Naive thymus-derived CD8-positive, alpha-beta T cell (primary cell): ENCODE data around the gene TAB3. TPM values are rescaled to one million over a fixed set of nuclear protein-coding genes. Genes with fewer than 3 reads are reported as not detected.

ENCODE experiments used
- ATAC-seq, 2 donors: fragments of 150-1000 bp; cut with Tn5 transposase in 1 of 2; sonication (Bioruptor Pico), chemical (Tn5 transposase) in 1 of 2; 1 replicate in 1 of 2; 2 replicates in 1 of 2; pipeline ENCODE4 v1.10.0; 2021; ENCODE audit warnings: mild to moderate bottlenecking in 2 of 2, moderate library complexity in 2 of 2
- POLR2A ChIA-PET: fragments of 350-600 bp; sonication (Branson Sonifier 250); formaldehyde crosslinking; loops from one replicate; lab custom pipeline; 2021; ENCODE audit warnings: antibody characterized with exemption; lab: Charles Lee
- DNase-seq, 10 donors: peaks; one replicate each; pipeline versions ENCODE4 v3.0.0 to v3.0.0-alpha.2; 2020 to 2022
- H3K27ac Mint-ChIP-seq, 10 donors: one replicate each; pipeline ENCODE4 v1.8.0; 2020 to 2022; ENCODE audit warnings: mild to moderate bottlenecking in 10 of 10, mixed read lengths in 10 of 10, moderate library complexity in 4 of 10, inconsistent platforms in 1 of 10
- H3K27me3 Mint-ChIP-seq, 5 donors: one replicate each; pipeline ENCODE4 v1.8.0; 2021 to 2022; ENCODE audit warnings: mixed read lengths in 5 of 5
- H3K36me3 Mint-ChIP-seq, 3 donors: one replicate each; pipeline ENCODE4 v1.8.0; 2020 to 2022; ENCODE audit warnings: mixed read lengths in 3 of 3, mild to moderate bottlenecking in 2 of 3, inconsistent platforms in 1 of 3
- H3K4me1 Mint-ChIP-seq, 4 donors: one replicate each; pipeline ENCODE4 v1.8.0; 2021 to 2022; ENCODE audit warnings: mixed read lengths in 4 of 4
- H3K4me3 Mint-ChIP-seq, 10 donors: one replicate each; pipeline ENCODE4 v1.8.0; 2020 to 2022; ENCODE audit warnings: mild to moderate bottlenecking in 10 of 10, mixed read lengths in 10 of 10, moderate library complexity in 6 of 10, inconsistent platforms in 1 of 10
- H3K9me3 Mint-ChIP-seq, 9 donors: one replicate each; pipeline ENCODE4 v1.8.0; 2020 to 2022; ENCODE audit warnings: mixed read lengths in 9 of 9, mild to moderate bottlenecking in 3 of 9, inconsistent platforms in 1 of 9, moderate library complexity in 1 of 9
- polyA plus RNA-seq, 3 donors: library from polyadenylated mRNA; unstranded; fragments of 300-500 nt; fragmentation: Illumina TruSeq; gene quantifications; one replicate each; pipeline ENCODE4 v1.2.3, GENCODE V29; 2021
- total RNA-seq, 8 experiments: library from RNA in 2 of 8; stranded (reverse) in 2 of 8; gene quantifications; one replicate each; pipeline ENCODE4 v1.2.3 and lab custom pipeline; 2021 to 2026

The TAB3 gene
- total and polyA plus RNA-seq, 5 experiments from 2014 or later, result 5.5 to 25.0 (median 6.0) TPM

GRCh38 chrX:30831082-30831481 lies 58.0 kb downstream of the TAB3 start:
- ATAC-seq (peak; percentile 53 to 70), DNase-seq (peak in 2 of 10 donors; percentile 24 to 30)
- Mint-ChIP-seq H3K4me3 (peak overlapping the region; percentile 64 to 84 (median 78)), H3K27me3 (no peaks in the 10 kb centered on the region), H3K4me1 (peaks cover 3 to 26% (median 17%) of the 10 kb centered on the region in 4 donors), H3K9me3 (no peaks in the 10 kb centered on the region), H3K36me3 (peaks cover 0 to 16% (median 4%) of the 10 kb centered on the region in 3 donors), H3K27ac (peak overlapping the region; percentile 72 to 95 (median 91))
- POLR2A ChIA-PET, result no interaction called here

DNA sequence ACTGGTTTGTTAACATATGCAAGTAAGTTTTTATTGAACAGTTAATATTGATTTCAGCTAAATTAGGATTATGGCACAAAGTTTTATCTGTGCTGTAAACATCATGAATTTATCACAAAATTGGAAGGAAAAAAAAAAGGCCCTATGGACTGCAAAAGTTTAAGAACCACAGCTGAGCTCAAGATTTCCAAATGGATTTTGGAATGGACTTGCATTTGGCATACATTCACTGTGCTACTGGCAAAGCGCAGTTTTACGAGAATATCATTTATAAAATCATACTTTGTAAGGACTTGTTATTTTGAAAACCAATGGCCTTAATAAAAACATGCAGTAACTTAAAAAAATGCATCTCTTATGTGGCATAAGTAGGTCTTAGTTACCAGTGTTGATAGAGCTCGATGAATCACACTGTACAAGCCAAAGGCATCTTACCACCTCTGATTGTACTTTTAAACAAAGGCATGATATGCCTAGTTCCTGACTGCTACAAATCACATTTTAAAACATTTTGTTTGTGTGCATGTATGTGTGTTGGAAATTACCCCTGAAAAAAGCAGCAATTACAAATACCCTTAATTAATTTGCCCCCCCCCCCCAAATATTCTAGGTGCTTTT lies 58.6 kb downstream of the TAB3 start:
- Mint-ChIP-seq H3K4me1 (peaks cover 3 to 33% (median 23%) of the 10 kb centered on the region in 4 donors), H3K27me3 (no peaks in the 10 kb centered on the region), H3K36me3 (peaks cover 0 to 13% (median 4%) of the 10 kb centered on the region in 3 donors), H3K9me3 (no peaks in the 10 kb centered on the region), H3K27ac (peak overlapping the region in 4 of 10 donors; percentile 82 to 95 (median 94)), H3K4me3 (peak overlapping the region in 4 of 10 donors; percentile 78 to 84 (median 81))
- ATAC-seq, result no peak
- POLR2A ChIA-PET, result no interaction called here
- no peak for DNase-seq

DNA sequence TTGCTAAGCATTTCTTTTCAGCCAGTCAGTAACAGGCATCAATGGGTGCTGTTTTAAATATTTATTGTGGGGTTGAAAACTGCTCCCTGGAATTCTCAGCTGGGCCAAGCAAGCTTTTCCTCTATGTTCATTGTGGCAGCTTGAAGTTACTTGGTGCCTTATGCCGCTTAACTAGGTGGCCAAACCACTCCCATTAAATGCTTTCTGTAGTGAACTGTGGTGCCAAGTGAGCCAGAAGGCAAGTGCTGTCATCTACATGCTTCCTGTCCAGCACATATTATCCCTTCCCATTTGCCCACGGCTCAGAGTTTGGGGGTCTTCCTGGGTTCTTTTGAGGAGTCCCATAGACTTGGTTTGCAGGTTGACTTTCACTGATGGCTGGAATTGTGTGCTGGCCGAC lies 64.8 kb downstream of the TAB3 start:
- no peak for ATAC-seq
- peaks cover 0 to under 1% (median 0%) of the 10 kb centered on the region in 3 donors for H3K36me3 Mint-ChIP-seq
- no peak overlapping the region for H3K27ac Mint-ChIP-seq
- H3K9me3 Mint-ChIP-seq, result no peaks in the 10 kb centered on the region
- peaks cover 0 to 2% (median 0%) of the 10 kb centered on the region in 5 donors for H3K27me3 Mint-ChIP-seq
- POLR2A ChIA-PET, result no interaction called here
- peak overlapping the region in 1 of 10 donors; percentile 22 for H3K4me3 Mint-ChIP-seq
- H3K4me1 Mint-ChIP-seq, result peaks cover 4 to 28% (median 23%) of the 10 kb centered on the region in 4 donors
- DNase-seq, result no peak

- no peaks in the 10 kb centered on the region for H3K9me3 Mint-ChIP-seq
- H3K36me3 Mint-ChIP-seq, result no peaks in the 10 kb centered on the region
- DNase-seq, result no peak
- peak overlapping the region in 1 of 10 donors; percentile 33 for H3K27ac Mint-ChIP-seq
- peaks cover 0 to 2% (median 0%) of the 10 kb centered on the region in 5 donors for H3K27me3 Mint-ChIP-seq
- H3K4me3 Mint-ChIP-seq, result no peak overlapping the region
- POLR2A ChIA-PET, result no interaction called here
- H3K4me1 Mint-ChIP-seq, result peaks cover 4 to 31% (median 23%) of the 10 kb centered on the region in 4 donors
- no peak for ATAC-seq
Measured at GRCh38 chrX:30822764-30823163, 66.3 kb downstream of the TAB3 start.

DNA sequence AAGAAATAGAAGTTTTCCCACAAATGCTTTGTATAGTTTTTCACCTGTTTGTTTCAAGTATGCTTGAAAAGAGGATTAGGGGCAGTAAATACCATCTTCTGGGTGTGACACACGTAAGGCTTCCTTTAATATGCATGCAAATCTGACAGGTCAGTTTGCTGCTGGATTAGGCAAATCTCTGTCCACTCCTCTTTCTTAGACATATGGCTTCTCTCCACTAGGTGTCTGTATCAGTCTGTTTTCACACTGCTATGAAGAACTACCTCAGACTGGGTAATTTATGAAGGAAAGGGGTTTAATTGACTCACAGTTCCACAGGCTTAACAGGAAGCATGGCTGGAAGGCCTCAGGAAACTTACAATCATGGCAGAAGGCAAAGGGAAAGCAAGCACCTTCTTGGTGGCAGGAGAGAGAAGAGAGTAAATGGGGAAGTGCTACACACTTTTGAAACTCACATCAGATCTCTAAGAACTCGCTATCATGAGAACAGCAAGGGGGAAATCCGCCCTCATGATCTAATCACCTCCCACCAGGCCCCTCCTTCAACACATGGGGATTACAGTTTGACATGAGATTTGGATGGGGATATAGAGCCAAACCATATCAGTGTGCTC lies 66.9 kb downstream of the TAB3 start:
- Mint-ChIP-seq H3K27ac (peak overlapping the region in 1 of 10 donors; percentile 25), H3K36me3 (no peaks in the 10 kb centered on the region)

GRCh38 chrX:30821116-30821515 lies 67.9 kb downstream of the TAB3 start:
- Mint-ChIP-seq H3K9me3 (no peaks in the 10 kb centered on the region), H3K27ac (no peak overlapping the region), H3K36me3 (no peaks in the 10 kb centered on the region), H3K4me3 (no peak overlapping the region), H3K27me3 (peaks cover 0 to 2% (median 0%) of the 10 kb centered on the region in 5 donors), H3K4me1 (peaks cover 4 to 28% (median 18%) of the 10 kb centered on the region in 4 donors)
- no peak for DNase-seq
- ATAC-seq, result no peak
- POLR2A ChIA-PET, result no interaction called here

More for the DNA sequence above, 66.9 kb downstream of the TAB3 start:
- no peak overlapping the region for H3K4me3 Mint-ChIP-seq
- POLR2A ChIA-PET, result no interaction called here
- peaks cover 4 to 31% (median 23%) of the 10 kb centered on the region in 4 donors for H3K4me1 Mint-ChIP-seq
- ATAC-seq (no peak), DNase-seq (peak in 1 of 10 donors; percentile 1)
- H3K27me3 Mint-ChIP-seq, result peaks cover 0 to 2% (median 0%) of the 10 kb centered on the region in 5 donors
- no peaks in the 10 kb centered on the region for H3K9me3 Mint-ChIP-seq

GRCh38 chrX:30819080-30819479 lies 70.0 kb downstream of the TAB3 start:
- Mint-ChIP-seq H3K27ac (no peak overlapping the region), H3K4me1 (peaks cover 0 to 13% (median 2%) of the 10 kb centered on the region in 4 donors), H3K27me3 (peaks cover 0 to 2% (median 0%) of the 10 kb centered on the region in 5 donors), H3K9me3 (no peaks in the 10 kb centered on the region), H3K4me3 (no peak overlapping the region), H3K36me3 (no peaks in the 10 kb centered on the region)
- DNase-seq (no peak), ATAC-seq (no peak)
- POLR2A ChIA-PET, result no interaction called here

DNA sequence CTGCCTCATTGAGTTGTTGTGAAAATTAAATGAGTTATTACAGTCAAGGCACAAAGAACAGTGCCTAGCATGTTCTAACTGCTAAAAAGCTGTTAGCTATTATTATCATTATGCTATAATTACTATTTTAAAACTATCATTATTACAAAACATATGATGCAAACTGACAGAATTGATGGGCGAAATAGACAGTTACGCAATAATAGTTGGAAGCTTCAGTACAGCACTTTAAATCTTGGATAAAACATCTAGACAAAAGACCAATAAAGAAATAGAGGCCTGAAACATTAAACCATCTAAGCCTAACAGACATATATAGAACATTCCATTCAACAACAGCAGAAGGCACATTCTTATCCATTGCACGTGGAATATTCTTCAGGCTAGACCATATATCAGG lies 73.0 kb downstream of the TAB3 start:
- ATAC-seq, result no peak
- POLR2A ChIA-PET, result no interaction called here
- DNase-seq, result no peak
- no peaks in the 10 kb centered on the region for H3K9me3 Mint-ChIP-seq
- peaks cover 0 to 13% (median 0%) of the 10 kb centered on the region in 4 donors for H3K4me1 Mint-ChIP-seq
- no peaks in the 10 kb centered on the region for H3K36me3 Mint-ChIP-seq
- no peak overlapping the region for H3K27ac Mint-ChIP-seq
- H3K27me3 Mint-ChIP-seq, result peaks cover 0 to 2% (median 0%) of the 10 kb centered on the region in 5 donors
- no peak overlapping the region for H3K4me3 Mint-ChIP-seq

DNA sequence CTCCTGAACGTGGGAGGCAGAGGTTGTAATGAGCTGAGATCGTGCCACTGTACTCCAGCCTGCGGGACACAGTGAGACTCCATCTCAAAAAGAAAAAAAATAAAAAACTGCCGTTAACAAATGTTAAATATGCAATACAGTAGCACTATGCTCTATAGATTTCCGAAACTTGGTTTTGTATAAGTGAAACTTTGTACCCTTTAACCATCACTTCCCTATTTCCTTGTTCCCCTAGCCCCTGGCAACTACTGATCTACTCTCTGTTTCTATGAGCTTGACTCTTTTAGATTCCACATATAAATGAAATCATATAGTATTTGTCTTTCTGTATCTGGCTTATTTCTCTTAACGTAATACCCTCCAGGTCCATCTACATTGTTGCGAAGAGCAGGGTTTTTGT lies 74.1 kb downstream of the TAB3 start:
- Mint-ChIP-seq H3K9me3 (no peaks in the 10 kb centered on the region), H3K36me3 (no peaks in the 10 kb centered on the region), H3K27me3 (no peaks in the 10 kb centered on the region), H3K4me1 (peaks cover 0 to 13% (median 0%) of the 10 kb centered on the region in 4 donors), H3K4me3 (no peak overlapping the region), H3K27ac (no peak overlapping the region)
- POLR2A ChIA-PET, result no interaction called here
- DNase-seq, result no peak
- ATAC-seq, result no peak

- ATAC-seq, result no peak
- Mint-ChIP-seq H3K4me3 (no peak overlapping the region), H3K36me3 (no peaks in the 10 kb centered on the region), H3K9me3 (no peaks in the 10 kb centered on the region), H3K27me3 (no peaks in the 10 kb centered on the region), H3K4me1 (peaks cover 0 to 7% (median 0%) of the 10 kb centered on the region in 4 donors), H3K27ac (no peak overlapping the region)
- DNase-seq, result no peak
- POLR2A ChIA-PET, result interaction anchor here (0.7 kb wide), 1 partner anchor 67 kb away, joined by 3 read pairs; no protein-coding TSS in a partner anchor
Measured at GRCh38 chrX:30812326-30812725, 76.7 kb downstream of the TAB3 start.

DNA sequence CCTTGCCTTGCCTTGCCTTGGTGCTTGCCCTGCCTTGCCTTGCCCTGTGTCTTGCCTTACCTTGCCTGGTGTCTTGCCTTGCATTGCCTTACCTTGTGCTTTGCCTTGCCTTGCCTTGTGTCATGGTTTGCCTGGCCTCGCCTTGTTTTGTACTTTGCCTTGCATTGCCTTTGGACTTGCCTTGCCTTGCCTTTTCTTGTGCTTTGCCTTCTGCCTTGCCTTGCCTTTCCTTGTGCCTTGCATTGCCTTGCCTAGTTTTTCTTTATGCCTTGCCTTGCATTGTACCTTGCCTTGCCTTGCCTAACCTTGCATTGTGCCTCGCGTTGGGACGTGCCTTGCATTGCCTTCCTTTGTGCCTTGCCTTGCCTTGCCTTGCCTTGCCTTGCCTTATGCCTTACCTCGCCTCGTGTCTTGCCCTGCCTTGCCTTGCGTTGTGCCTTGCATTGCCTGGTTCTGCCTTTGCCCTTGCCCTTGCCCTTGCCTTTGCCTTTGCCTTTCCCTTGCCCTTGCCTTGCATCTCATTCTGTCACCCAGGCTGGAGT lies 82.8 kb downstream of the TAB3 start:
- Mint-ChIP-seq H3K36me3 (no peaks in the 10 kb centered on the region), H3K27me3 (no peaks in the 10 kb centered on the region), H3K27ac (no peak overlapping the region), H3K4me1 (no peaks in the 10 kb centered on the region), H3K4me3 (peak overlapping the region in 1 of 10 donors; percentile 16), H3K9me3 (no peaks in the 10 kb centered on the region)
- no peak for ATAC-seq
- POLR2A ChIA-PET, result no interaction called here
- no peak for DNase-seq

- no peak overlapping the region for H3K27ac Mint-ChIP-seq
- H3K4me1 Mint-ChIP-seq, result no peaks in the 10 kb centered on the region
- no peaks in the 10 kb centered on the region for H3K27me3 Mint-ChIP-seq
- DNase-seq, result no peak
- no peak for ATAC-seq
- POLR2A ChIA-PET, result no interaction called here
- H3K4me3 Mint-ChIP-seq, result no peak overlapping the region
- H3K9me3 Mint-ChIP-seq, result no peaks in the 10 kb centered on the region
- no peaks in the 10 kb centered on the region for H3K36me3 Mint-ChIP-seq
Measured at GRCh38 chrX:30804462-30804861, 84.6 kb downstream of the TAB3 start.

GRCh38 chrX:30800901-30801300 lies 88.2 kb downstream of the TAB3 start:
- POLR2A ChIA-PET, result no interaction called here
- no peak overlapping the region for H3K4me3 Mint-ChIP-seq
- H3K27ac Mint-ChIP-seq, result no peak overlapping the region
- H3K27me3 Mint-ChIP-seq, result no peaks in the 10 kb centered on the region
- no peaks in the 10 kb centered on the region for H3K36me3 Mint-ChIP-seq
- ATAC-seq (no peak), DNase-seq (no peak)
- H3K4me1 Mint-ChIP-seq, result no peaks in the 10 kb centered on the region
- H3K9me3 Mint-ChIP-seq, result no peaks in the 10 kb centered on the region
